NCI-H1694 (cell line): ENCODE measurements around the gene LIPN.

Experiments used
- DNase-seq: peaks from one replicate; lab custom pipeline; 2025; lab: John Stamatoyannopoulos, UW

The LIPN gene

DNA sequence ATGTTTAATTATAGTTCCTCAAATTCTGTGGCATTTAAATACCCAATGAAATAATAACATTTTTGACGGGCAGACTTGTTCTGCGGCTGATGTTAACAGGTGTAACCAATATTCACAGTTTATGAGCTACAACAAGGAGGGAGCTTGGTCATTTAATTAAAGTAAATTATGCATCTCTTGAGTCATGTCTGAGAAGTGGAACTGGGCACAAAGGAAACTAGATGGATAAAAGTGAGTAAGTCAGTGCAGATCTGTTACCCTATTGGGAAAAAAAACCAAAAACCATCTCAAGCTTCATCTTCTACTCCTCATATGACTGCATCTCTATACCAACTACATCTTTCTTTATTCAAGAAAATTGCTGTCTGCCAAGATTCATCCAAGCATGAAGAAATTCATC lies 67.9 kb downstream of the LIPN start:
- no peak for DNase-seq

DNA sequence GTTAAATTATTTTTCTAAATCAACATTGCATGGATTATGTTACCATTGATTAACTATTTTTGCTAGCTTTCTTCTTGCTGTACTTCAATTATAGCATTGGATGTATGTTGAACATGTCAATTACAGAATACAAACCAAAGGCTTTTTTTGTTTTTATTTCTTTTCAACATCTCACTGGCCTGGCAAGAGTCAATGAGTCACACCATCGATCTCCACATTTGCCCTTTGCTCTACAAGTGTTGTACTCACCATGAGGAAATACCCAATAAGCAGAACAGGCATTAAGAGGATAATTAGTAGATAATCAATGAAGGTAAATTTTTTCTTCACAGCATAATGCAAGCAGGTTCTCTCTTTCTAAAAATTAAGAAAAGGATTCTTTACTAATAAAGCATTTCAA lies 68.5 kb downstream of the LIPN start:
- no peak for DNase-seq
